Astrocyte (in vitro differentiated cells and primary cell): Measurements from ENCODE around the gene EHD1.

ENCODE experiments used
- EZH2 ChIP-seq: IDR thresholded peaks from 2 replicates; pipeline ENCODE4 v1.6.1; 2012; ENCODE audit warnings: mild to moderate bottlenecking, low read length, inconsistent platforms; ENCODE audit not compliant: insufficient read depth
- TF ChIP-seq, protein P1 (sequence below): IDR thresholded peaks from 2 replicates; pipeline ENCODE4 v1.5.1; 2011; ENCODE audit warnings: low read depth, mild to moderate bottlenecking, inconsistent platforms, low read length, moderate library complexity; ENCODE audit not compliant: insufficient read depth

- TF ChIP-seq, protein P1, sequence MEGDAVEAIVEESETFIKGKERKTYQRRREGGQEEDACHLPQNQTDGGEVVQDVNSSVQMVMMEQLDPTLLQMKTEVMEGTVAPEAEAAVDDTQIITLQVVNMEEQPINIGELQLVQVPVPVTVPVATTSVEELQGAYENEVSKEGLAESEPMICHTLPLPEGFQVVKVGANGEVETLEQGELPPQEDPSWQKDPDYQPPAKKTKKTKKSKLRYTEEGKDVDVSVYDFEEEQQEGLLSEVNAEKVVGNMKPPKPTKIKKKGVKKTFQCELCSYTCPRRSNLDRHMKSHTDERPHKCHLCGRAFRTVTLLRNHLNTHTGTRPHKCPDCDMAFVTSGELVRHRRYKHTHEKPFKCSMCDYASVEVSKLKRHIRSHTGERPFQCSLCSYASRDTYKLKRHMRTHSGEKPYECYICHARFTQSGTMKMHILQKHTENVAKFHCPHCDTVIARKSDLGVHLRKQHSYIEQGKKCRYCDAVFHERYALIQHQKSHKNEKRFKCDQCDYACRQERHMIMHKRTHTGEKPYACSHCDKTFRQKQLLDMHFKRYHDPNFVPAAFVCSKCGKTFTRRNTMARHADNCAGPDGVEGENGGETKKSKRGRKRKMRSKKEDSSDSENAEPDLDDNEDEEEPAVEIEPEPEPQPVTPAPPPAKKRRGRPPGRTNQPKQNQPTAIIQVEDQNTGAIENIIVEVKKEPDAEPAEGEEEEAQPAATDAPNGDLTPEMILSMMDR: no peak
- TF ChIP-seq EZH2: no peak
Measured at GRCh38 chr11:64893194-64894069, 15.0 kb upstream of the EHD1 start.
